ENCODE measurements around the gene LHFPL3.

DNA sequence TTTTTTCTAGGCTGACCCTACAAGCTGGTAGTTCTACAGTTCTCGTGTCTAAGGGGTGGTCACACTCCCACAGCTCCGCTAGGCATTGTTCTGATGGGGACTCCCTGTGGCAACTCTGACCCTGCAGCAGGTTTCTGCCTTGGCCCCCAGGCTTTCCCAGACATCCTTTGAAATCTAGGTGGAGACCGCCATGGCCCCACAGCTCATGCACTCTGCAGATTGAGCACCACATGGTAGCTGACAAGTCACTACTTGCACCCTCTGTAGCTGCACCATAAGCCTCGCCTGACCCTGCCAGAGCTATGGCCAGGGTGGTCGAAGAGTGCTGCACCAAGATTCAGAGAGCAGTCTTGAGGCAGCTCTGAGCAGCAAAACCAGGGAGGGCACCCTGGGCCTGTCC lies 275.6 kb downstream of the LHFPL3 start:
- TF ChIP-seq, protein P1, sequence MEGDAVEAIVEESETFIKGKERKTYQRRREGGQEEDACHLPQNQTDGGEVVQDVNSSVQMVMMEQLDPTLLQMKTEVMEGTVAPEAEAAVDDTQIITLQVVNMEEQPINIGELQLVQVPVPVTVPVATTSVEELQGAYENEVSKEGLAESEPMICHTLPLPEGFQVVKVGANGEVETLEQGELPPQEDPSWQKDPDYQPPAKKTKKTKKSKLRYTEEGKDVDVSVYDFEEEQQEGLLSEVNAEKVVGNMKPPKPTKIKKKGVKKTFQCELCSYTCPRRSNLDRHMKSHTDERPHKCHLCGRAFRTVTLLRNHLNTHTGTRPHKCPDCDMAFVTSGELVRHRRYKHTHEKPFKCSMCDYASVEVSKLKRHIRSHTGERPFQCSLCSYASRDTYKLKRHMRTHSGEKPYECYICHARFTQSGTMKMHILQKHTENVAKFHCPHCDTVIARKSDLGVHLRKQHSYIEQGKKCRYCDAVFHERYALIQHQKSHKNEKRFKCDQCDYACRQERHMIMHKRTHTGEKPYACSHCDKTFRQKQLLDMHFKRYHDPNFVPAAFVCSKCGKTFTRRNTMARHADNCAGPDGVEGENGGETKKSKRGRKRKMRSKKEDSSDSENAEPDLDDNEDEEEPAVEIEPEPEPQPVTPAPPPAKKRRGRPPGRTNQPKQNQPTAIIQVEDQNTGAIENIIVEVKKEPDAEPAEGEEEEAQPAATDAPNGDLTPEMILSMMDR (IDR thresholded peaks at IDR 0.05; ENCODE audit: low read depth, low read length, poor library complexity, severe bottlenecking) = no peak
- no peak for TF ChIP-seq EZH2phosphoT487 (IDR thresholded peaks at IDR 0.05; ENCODE audit: borderline replicate concordance, low read length)
